ENCODE data around the gene ODF4. TPM values are rescaled to one million over a fixed set of nuclear protein-coding genes. Genes with fewer than 3 reads are reported as not detected.

Gene ODF4
- polyA plus RNA-seq (ENCODE audit: insufficient read length in 3 of 3): not detected

GRCh38 chr17:8339540-8339939, at the start of gene ODF4:
Gene ODF4, plus strand, starts transcription at chr17:8339840. Its CDS starts 212 bp downstream, at chr17:8340052.
- no peak for DNase-seq (ENCODE audit: low read depth in 3 of 3, low spot score in 2 of 3)

- DNase-seq (ENCODE audit: low read depth in 3 of 3, low spot score in 2 of 3): no peak
These were observed 49.6 kb upstream of the ODF4 start for GRCh38 chr17:8290043-8290442.

DNA sequence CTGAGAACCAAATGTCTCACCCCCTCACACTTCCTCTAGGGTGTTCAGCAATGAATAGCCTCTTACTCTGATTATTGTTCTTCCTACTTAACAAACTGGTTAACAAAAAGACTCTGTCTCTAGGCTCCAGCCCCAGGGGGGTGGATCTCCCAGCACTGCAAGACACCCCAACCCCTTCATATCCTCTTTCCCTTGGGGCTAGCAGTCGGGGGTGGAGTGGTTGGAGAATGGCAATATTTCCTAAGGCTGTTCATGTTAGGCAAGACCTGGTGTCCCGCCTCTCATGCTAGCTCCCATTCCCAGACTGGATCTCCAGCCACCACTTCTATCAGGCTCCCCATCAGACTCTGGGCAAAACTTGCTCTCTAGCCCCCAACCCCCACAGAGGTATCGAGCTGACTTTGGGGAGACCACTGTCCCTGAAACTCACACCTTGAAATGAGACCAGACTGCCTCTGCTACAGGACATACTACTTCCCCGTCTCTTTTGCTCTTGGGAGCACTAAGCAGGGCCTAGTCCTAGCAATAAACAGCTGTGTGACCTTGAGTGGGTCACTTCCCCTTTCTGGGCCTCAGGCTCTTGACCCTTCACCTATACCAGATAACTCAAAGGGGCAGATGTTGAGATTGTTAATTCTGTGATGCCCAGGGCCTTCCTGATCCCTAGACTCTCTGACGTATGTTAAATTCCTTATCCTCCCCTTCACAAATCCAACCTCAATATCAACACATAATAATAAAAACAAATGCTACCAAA, 46.8 kb upstream of the ODF4 start:
- no peak for DNase-seq (ENCODE audit: low read depth in 3 of 3, low spot score in 2 of 3)

DNA sequence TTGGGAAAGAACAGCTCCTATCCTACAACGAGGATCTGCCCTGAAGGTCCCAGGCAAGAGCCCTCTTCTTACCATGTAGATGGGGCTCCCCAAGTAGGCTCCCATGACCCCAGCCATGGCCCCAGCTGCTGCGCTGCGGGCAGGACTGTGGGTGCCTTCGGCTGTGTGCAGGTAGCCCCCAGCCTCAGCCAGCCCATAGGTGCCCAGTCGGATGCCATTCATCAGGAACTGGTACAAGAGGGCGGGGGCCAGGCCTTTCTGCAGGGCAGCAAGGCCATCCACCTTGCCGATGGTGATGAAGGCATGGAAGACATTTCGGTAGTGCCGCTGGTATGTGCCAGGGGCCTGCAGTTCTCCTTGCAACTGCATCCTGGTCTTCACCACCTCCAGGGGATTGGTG, 45.3 kb upstream of the ODF4 start:
- DNase-seq (ENCODE audit: low read depth in 3 of 3, low spot score in 2 of 3): no peak

DNA sequence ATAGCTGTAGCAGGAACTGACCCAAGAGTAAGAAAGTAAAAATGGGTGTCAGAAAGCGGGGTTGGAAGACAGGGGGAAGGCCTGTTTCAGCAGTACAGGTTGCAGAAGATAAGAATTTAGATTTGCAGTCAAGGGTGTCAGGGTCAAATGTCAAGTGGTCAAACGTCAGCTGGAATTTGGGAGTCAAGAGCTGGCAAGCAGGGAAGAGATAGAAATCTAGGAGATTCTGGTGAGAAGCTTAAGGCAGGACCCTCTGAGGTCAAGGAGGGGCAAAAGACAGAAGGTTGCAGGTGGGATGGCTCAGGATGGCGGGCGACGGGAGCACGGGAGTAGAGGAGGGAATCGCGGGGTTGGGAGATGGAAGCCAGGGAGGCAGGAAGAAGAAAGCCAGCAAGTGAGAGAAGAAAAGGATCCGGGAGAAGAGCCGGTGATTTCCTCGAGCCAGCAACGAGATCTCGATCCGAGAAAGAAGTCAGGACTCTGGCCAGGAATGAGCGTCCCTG, 44.8 kb upstream of the ODF4 start:
- peak in 1 of 3 donors; percentile 18 for DNase-seq (ENCODE audit: low read depth in 3 of 3, low spot score in 2 of 3)

GRCh38 chr17:8300226-8300625, 39.4 kb upstream of the ODF4 start:
- DNase-seq (ENCODE audit: low read depth in 3 of 3, low spot score in 2 of 3): no peak

GRCh38 chr17:8300627-8301242, 38.9 kb upstream of the ODF4 start:
- peak in 1 of 3 donors; percentile 48 for DNase-seq (ENCODE audit: low read depth in 3 of 3, low spot score in 2 of 3)

- no peak for DNase-seq (ENCODE audit: low read depth in 3 of 3, low spot score in 2 of 3)
These were observed 29.0 kb upstream of the ODF4 start for GRCh38 chr17:8310601-8311123.

- no peak for DNase-seq (ENCODE audit: low read depth in 3 of 3, low spot score in 2 of 3)
These were observed 28.4 kb upstream of the ODF4 start for GRCh38 chr17:8311131-8311790.

DNA sequence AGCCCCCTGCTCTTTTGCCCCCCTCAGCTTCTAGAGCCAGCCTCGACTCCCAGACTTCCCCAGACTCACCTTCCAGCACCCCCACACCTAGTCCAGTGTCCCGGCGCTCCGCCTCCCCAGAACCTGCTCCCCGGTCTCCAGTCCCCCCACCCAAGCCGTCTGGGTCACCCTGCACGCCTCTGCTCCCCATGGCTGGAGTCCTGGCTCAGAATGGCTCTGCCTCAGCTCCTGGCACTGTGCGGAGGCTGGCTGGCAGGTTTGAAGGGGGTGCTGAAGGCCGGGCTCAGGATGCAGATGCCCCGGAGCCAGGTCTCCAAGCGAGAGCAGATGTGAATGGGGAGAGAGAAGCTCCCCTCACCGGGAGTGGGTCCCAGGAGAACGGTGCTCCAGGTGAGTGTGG, 27.4 kb upstream of the ODF4 start:
- no peak for DNase-seq (ENCODE audit: low read depth in 3 of 3, low spot score in 2 of 3)

GRCh38 chr17:8312726-8313600, 26.7 kb upstream of the ODF4 start:
- DNase-seq (ENCODE audit: low read depth in 3 of 3, low spot score in 2 of 3): no peak

GRCh38 chr17:8314797-8315763, 24.6 kb upstream of the ODF4 start:
- no peak for DNase-seq (ENCODE audit: low read depth in 3 of 3, low spot score in 2 of 3)

DNA sequence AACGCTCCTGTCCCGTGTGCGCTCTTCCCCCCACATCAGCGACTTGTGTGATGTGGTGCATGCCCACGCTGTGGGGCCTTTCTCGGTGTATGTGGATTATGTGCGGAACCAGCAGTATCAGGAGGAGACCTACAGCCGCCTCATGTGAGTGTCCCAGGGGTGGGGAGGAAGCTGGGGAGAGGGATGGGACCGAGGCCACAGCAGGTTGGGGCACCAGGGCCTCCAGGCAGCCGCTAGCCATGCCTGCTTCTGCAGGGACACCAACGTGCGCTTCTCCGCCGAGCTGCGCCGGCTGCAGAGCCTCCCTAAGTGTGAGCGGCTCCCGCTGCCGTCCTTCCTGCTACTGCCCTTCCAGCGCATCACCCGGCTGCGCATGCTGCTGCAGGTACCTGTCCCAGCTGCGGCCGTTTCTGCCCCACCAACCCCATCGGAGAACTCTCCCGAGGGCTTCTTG, 23.8 kb upstream of the ODF4 start:
- DNase-seq (ENCODE audit: low read depth in 3 of 3, low spot score in 2 of 3): no peak

- no peak for DNase-seq (ENCODE audit: low read depth in 3 of 3, low spot score in 2 of 3)
These were observed 21.4 kb upstream of the ODF4 start for GRCh38 chr17:8318010-8318935.

DNA sequence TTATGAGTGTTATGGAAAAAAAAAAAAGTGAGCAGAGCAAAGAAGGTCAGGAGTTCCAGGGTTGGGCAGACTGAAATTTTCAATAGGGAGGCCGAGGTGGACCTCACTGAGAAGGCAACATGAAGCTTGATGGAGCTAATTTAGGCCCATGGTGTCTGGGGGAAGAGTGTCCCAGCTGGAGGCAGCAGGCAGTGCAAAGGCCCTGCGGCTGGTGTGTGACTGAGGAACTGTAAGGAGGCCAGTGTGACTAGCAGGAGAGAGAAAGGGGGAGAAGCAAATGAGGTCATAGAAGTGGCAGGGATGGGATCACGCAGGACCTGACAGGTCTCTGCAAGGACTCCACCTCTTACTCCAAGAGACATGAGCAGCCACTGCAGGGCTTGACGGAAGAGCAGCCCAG, 19.4 kb upstream of the ODF4 start:
- no peak for DNase-seq (ENCODE audit: low read depth in 3 of 3, low spot score in 2 of 3)

DNA sequence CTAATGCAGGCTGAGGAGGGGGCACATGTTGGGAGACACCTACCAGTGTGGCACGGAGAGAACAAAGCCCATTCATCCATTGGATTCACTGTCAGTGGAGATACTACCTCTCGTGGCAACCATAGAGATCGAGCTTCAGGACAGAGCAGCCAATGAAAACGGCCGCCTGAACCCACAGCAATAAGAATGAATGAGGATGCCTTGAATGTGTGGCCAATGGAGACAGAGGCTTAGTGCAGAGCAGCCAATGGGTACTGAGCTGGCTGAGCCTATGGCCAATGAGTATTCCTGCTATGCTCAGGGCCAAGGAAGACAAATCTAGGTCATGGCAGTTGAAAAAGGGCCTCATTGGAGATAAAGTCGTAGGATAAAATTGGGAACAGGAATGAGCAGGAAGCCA, 18.6 kb upstream of the ODF4 start:
- no peak for DNase-seq (ENCODE audit: low read depth in 3 of 3, low spot score in 2 of 3)

GRCh38 chr17:8322061-8322460, 17.6 kb upstream of the ODF4 start:
- no peak for DNase-seq (ENCODE audit: low read depth in 3 of 3, low spot score in 2 of 3)

DNA sequence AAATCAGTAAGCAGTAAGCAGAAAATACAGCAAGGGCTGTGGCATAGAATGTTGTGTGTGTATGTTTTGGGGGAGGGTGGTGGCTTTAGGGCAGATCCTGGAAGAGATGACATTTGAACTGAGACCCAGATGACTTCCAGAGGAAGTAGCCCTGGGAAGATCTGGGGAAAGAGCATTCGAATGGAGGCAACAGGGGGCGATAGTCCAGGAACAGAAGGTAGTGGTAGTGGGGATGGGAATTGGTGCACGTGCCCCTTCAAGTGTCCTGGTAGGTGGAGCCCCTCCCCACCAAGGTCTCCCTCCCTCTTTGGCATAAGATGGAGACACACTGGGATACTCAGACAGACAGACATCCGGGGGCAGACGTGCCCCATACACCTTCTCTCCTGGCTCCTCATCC, 15.5 kb upstream of the ODF4 start:
- DNase-seq (ENCODE audit: low read depth in 3 of 3, low spot score in 2 of 3): no peak
